ENCODE results near the gene CHTF18. TPM values are rescaled to one million over a fixed set of nuclear protein-coding genes. Genes with fewer than 3 reads are reported as not detected.

Gene CHTF18
- total and polyA plus RNA-seq, 9 donors: 0.32 to 25.5 (median 18.7) TPM

- no peak overlapping the region for H3K27ac ChIP-seq
These were observed 24.9 kb downstream of the CHTF18 start for GRCh38 chr16:813204-813915.

GRCh38 chr16:813916-814412, 25.5 kb downstream of the CHTF18 start:
- H3K4me3 ChIP-seq: no peak overlapping the region
- no peak overlapping the region for H3K27ac ChIP-seq
- no peak for DNase-seq

More at GRCh38 chr16:813204-813915, 24.9 kb downstream of the CHTF18 start:
- peak in 2 of 5 donors; percentile 56 to 69 for DNase-seq
- H3K9me3 ChIP-seq: peaks cover 0 to 5% of the 10 kb centered on the region in 2 donors
- H3K4me1 ChIP-seq (ENCODE audit: insufficient read depth): peaks cover 4% of the 10 kb centered on the region
- no peaks in the 10 kb centered on the region for H3K36me3 ChIP-seq
- WGBS, 3 donors: 5 to 8% (median 7%) methylated on average over 59 to 67 of the region's 67 CpGs
- H3K27me3 ChIP-seq: peaks cover 4% of the 10 kb centered on the region
- no peak overlapping the region for H3K4me3 ChIP-seq
- intact Hi-C loops (cut with DNase I): loop anchor here in 2 of 4 donors (10.0 kb wide), 2 partner anchors 241 to 281 kb away; partner anchors contain the start of gene C1QTNF8 (in 1 of the 2)
- no peak for TF ChIP-seq POLR2A (IDR thresholded peaks at IDR 0.05)
- TF ChIP-seq CTCF (IDR thresholded peaks at IDR 0.05): peak in 2 of 3 donors; percentile 35 to 61
- no peak for TF ChIP-seq EP300 (IDR thresholded peaks at IDR 0.05)

GRCh38 chr16:814974-815373, 26.6 kb downstream of the CHTF18 start:
- no peak overlapping the region for H3K27ac ChIP-seq
- 66 to 78% (median 68%) methylated on average over 9 of the region's 9 CpGs for WGBS, 3 donors
- TF ChIP-seq CTCF (IDR thresholded peaks at IDR 0.05) (no peak), POLR2A (IDR thresholded peaks at IDR 0.05) (no peak), EP300 (IDR thresholded peaks at IDR 0.05) (no peak)
- DNase-seq: no peak
- peaks cover 3% of the 10 kb centered on the region for H3K4me1 ChIP-seq (ENCODE audit: insufficient read depth)
- H3K9me3 ChIP-seq: peaks cover 0 to 5% of the 10 kb centered on the region in 2 donors
- H3K36me3 ChIP-seq: no peaks in the 10 kb centered on the region
- intact Hi-C loops (cut with DNase I): loop anchor here in 3 of 4 donors (5.0 to 10.0 kb wide), 3 partner anchors 240 to 717 kb away; partner anchors contain the start of genes C1QTNF8 (in 1 of the 3) and TMEM204 (in 1 of the 3)
- H3K4me3 ChIP-seq: no peak overlapping the region
- H3K27me3 ChIP-seq: peaks cover 4% of the 10 kb centered on the region

More at GRCh38 chr16:813916-814412, 25.5 kb downstream of the CHTF18 start:
- Histone ChIP-seq H3K9me3 (peaks cover 0 to 5% of the 10 kb centered on the region in 2 donors), H3K4me1 (ENCODE audit: insufficient read depth) (peaks cover 3% of the 10 kb centered on the region), H3K27me3 (peaks cover 4% of the 10 kb centered on the region), H3K36me3 (no peaks in the 10 kb centered on the region)
- intact Hi-C loops (cut with DNase I): loop anchor here in 2 of 4 donors (10.0 kb wide), 2 partner anchors 241 to 281 kb away; partner anchors contain the start of gene C1QTNF8 (in 1 of the 2)
- TF ChIP-seq POLR2A (IDR thresholded peaks at IDR 0.05): no peak
- no peak for TF ChIP-seq EP300 (IDR thresholded peaks at IDR 0.05)
- TF ChIP-seq CTCF (IDR thresholded peaks at IDR 0.05): no peak
- 51 to 57% (median 54%) methylated on average over 22 of the region's 22 CpGs for WGBS, 3 donors

GRCh38 chr16:815861-816260, 27.4 kb downstream of the CHTF18 start:
- peaks cover 4% of the 10 kb centered on the region for H3K27me3 ChIP-seq
- peaks cover 0 to 5% of the 10 kb centered on the region in 2 donors for H3K9me3 ChIP-seq
- no peaks in the 10 kb centered on the region for H3K36me3 ChIP-seq
- H3K4me3 ChIP-seq: no peak overlapping the region
- H3K27ac ChIP-seq: no peak overlapping the region
- 86 to 90% (median 87%) methylated on average over 15 of the region's 15 CpGs for WGBS, 3 donors
- H3K4me1 ChIP-seq (ENCODE audit: insufficient read depth): peaks cover 3% of the 10 kb centered on the region
- intact Hi-C loops (cut with DNase I): loop anchor here in 3 of 4 donors (5.0 to 10.0 kb wide), 3 partner anchors 239 to 716 kb away; partner anchors contain the start of genes C1QTNF8 (in 1 of the 3) and TMEM204 (in 1 of the 3)
- no peak for DNase-seq
- TF ChIP-seq POLR2A (IDR thresholded peaks at IDR 0.05) (no peak), CTCF (IDR thresholded peaks at IDR 0.05) (no peak), EP300 (IDR thresholded peaks at IDR 0.05) (no peak)
